HG03558 (cell line): Measurements from ENCODE around the gene ANO9.
"Not testable (repeated sequence)": the region's sequence is repeated elsewhere in the genome, so short reads cannot be mapped to it uniquely, and the experiment has no call there.

Experiments
- ATAC-seq: cut with Tn5 transposase; IDR thresholded peaks from one replicate; pipeline ENCODE4 v1.9.1; 2021; ENCODE audit warnings: moderate number of reproducible peaks; ENCODE audit not compliant: unreplicated experiment; ENCODE audit errors: extremely low read depth

Gene ANO9

GRCh38 chr11:438101-438844 is 3.5 kb downstream of the ANO9 start:
- no peak for ATAC-seq

- no peak for ATAC-seq
Measured at GRCh38 chr11:437228-437870, 4.5 kb downstream of the ANO9 start.

DNA sequence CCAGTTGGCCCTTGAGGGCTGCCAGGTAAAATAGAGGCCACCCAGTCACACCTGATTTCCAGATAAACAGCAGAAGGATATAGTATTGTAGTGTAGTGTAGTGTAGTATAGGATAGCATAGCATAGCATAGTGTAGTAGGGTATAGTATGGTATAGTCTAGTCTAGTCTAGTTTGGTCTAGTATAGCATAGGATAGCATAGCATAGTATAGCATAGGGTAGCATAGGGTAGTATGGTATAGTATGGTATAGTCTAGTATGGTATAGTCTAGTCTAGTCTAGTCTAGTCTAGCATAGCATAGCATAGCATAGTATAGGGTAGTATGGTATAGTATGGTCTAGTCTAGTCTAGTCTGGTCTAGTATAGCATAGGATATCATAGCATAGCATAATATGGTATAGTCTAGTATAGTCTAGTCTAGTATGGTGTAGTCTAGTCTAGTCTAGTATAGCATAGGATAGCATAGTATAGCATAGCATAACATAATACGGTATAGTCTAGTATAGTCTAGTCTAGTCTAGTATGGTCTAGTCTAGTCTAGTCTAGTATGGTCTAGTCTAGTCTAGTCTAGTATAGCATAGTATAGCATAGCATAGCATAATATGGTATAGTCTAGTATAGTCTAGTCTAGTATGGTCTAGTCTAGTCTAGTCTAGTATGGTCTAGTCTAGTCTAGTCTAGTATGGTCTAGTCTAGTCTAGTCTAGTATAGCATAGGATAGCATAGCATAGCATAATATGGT is 6.6 kb downstream of the ANO9 start:
- not testable (repeated sequence) for ATAC-seq

GRCh38 chr11:434496-434895 is 7.3 kb downstream of the ANO9 start:
- ATAC-seq = no peak

GRCh38 chr11:433641-434040 is 8.2 kb downstream of the ANO9 start:
- ATAC-seq = no peak

DNA sequence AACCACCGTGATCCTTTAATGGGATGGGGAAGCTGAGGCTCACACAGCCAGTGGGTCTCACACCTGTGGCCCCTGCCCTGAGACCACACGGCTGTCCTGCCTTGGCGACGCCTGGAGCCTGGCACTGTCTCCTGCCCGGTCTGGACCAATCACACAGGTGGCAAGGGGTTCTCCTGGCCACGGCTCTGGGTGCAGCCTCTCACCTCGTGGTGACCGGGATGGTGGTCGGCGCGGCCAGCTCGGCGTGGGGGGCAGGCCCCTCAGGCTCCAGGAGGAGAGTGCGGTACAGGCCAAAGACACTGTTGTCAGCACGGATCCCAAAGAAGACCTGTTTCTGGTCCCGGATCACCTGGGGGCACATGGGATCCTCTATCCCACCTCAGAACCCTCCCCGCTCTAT is 8.7 kb downstream of the ANO9 start:
- no peak for ATAC-seq

DNA sequence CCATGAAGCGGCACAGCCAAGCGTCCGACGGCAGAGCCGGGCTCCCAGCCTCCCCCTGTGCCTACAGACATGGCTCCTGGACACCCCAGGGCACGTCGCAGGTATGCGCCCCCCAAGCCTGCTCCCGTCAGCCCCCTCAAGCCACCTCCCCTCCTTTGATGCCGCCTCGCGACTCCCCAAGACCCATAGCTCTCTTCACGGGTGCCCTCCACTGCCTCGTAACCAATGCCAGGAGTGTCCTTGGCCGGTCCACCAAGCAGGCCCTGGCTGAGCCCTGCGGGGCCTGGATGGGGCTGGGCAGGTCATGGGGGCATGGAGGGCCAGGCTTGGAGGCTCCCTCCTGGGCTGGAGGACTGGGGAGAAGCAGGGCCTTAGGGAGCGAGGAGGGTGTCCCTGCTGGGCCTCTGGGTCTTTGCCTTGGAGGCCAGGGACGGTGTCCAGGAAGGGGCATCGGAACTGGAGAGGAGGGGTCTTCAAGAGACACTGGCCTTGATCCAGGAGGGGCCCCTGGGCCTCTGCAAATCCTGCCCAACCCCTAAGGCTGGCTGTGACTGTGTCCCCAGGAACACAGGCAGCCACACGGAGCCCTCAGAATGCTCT is 9.2 kb downstream of the ANO9 start:
- ATAC-seq = no peak

DNA sequence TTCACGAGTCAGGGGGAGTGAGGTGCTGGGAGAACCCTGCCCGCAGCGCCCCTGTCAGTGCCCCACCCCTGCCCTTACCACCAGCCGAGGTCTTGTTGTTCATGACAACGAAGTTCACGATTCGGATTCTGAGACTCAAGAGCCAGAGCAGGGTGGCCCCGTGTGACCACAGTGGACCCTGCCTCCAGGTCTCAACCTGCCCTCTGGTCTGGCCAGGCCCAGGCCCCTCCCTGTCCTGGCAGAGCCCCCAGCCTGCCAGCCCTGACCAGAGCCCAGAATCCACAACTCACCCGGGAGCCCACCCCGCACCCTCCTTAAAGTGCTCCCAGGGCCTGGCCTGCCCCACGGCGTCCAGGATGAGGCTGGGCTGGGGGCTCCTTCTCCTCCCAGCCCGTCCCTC is 9.9 kb downstream of the ANO9 start:
- no peak for ATAC-seq

- no peak for ATAC-seq
Measured at GRCh38 chr11:429931-430456, 11.8 kb downstream of the ANO9 start.

GRCh38 chr11:429391-429790 is 12.4 kb downstream of the ANO9 start:
- ATAC-seq = no peak

DNA sequence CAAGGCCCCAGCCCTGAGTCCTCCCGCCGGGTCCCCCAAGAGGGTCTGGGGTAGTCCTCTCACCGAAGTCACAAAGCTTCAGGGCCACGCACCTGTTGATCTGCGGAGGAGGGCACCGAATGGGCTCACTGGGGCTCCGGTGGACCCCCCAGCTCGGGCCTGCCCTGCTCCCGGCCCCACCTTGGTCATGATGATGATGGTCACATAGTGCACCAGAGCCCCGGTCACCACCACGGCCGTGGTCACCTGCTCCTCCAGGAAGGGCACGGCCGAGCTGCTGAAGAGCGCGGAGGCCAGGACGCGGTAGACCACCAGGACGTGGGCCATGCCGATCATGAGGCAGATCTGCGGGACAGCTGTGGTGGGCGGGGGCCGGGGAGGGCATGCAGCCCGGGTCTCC is 13.5 kb downstream of the ANO9 start:
- ATAC-seq = no peak

DNA sequence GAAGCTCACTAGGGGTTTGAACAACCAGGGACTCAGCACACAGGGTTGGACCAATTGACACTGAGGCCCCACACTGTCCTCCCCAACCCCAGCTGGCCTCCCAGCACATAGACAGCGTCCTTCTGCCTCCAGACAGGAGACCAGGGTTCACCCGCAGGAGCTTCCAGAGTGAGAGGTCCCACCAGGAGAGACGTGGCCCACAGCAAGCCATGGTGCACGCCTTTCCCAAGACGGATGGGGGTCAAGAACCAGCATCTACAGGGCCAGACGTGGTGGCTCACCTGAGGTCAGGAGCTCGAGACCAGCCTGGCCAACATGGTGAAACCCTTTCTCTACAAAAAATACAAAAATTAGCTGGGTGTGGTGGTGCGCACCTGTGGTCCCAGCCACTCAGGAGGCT is 15.0 kb downstream of the ANO9 start:
- ATAC-seq = no peak

- ATAC-seq = no peak
Measured at GRCh38 chr11:425301-425700, 16.5 kb downstream of the ANO9 start.

DNA sequence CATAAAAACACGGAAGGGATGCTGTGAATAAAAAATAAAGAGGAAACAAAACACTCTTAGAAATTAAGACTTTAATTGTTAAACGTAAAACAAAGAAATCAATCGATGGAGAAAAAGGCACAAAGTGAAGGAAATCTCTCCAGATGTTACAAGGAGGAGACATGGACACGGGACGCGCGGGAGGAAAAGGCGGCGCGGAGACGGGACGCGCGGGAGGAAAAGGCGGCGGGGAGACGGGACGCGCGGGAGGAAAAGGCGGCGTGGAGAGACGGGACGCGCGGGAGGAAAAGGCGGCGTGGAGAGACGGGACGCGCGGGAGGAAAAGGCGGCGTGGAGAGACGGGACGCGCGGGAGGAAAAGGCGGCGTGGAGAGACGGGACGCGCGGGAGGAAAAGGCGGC is 17.0 kb downstream of the ANO9 start:
- ATAC-seq = not testable (repeated sequence)

DNA sequence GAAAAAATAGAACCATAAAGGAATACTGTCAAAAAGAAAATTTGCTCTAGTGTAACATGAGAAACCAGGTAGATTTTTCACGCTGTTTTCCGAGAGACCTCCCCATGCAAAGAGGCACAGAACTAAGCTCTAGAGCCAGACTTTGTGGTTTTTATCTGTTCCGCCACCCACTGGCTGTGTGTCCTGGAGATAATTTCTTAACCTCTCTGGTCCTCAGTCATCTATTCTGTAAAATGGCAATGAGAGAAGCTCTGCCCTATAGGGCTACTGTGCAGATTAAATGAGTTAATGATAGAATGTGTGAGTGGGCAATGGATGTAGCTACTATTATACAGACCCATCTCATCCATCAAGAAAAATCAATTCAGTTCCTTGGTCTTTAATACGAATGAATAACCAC is 17.6 kb downstream of the ANO9 start:
- no peak for ATAC-seq

GRCh38 chr11:422249-422656 is 19.6 kb downstream of the ANO9 start:
- ATAC-seq = no peak

GRCh38 chr11:420911-421321 is 20.9 kb downstream of the ANO9 start:
- no peak for ATAC-seq

- no peak for ATAC-seq
Measured at GRCh38 chr11:420054-420910, 21.5 kb downstream of the ANO9 start.

DNA sequence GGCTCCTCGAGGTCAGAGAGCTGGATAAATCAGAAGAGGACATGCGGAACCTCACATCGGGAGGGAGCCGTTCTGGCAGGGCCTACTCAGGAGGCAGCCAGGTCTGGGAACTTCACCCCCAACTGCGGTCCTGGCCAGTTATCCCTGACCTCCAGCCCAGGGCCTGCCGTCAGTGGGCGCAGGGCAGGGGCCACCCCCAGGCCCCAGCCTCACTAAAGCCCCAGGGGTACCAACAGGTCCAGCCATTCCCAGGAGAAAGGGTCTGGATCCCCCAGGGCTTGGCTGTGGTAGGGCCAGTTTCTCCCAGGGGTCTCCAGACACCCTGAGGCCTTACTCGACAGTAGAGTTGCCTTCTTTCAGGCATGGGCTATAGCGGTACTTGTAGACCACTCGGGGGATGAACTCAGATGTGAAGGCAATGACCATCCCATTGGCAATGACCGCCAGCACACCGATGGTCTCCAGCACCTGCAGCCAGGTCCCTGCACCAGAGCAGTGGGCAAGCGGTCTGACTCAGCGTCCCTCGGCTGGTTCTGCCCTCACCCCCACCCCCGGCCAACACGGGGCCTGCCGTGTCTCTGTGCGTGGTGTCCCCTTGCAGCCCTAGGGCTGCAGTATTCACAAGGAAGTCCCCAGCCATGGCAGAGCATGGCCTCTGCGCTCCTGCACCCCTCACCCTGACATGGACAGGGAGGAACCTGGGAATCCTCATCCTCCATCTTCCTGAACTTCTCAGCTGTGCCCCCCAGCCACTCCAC is 22.4 kb downstream of the ANO9 start:
- ATAC-seq = no peak
